GM18526 (cell line): ENCODE measurements around the gene ST7.

Source experiments
- POLR2A ChIP-seq: IDR thresholded peaks from 3 replicates; pipeline ENCODE4 v1.6.1; 2011; ENCODE audit not compliant: insufficient read length; ENCODE audit errors: extremely low read depth

The ST7 gene

DNA sequence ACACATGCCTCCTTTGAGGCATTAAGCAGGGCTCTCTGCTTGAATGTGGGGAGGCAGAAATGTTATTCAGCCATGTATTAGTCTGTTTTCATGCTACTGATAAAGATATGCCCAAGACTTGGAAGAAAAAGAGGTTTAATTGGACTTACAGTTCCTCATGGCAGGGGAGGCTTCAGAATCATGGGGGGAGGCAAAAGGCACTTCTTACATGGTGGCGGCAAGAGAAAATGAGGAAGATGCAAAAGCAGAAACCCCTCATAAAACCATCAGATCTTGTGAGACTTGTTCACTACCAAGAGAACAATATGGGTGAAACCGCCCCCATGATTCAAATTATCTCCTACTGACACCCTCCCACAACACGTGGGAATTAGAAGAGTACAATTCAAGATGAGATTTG is 37.9 kb downstream of the ST7 start:
- no peak for TF ChIP-seq POLR2A

DNA sequence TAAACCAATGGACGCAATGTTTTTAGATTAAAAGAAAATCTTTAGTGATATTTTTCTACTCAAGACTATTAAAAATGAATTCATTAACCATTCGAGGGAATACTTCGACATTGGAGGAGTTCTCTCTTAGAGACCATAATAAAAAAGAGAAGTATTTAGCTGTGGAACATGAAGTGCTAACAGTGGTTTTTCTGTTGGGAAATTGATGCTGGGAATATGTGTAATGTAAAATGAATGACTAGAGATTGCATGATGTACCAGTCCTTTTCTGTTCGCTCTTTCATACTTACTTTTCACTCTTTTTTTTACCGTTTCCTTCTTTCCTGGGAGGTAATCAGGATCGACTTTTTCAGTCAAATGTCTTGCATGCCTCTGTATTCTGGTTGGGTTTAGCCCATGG is 41.3 kb downstream of the ST7 start:
- no peak for TF ChIP-seq POLR2A

DNA sequence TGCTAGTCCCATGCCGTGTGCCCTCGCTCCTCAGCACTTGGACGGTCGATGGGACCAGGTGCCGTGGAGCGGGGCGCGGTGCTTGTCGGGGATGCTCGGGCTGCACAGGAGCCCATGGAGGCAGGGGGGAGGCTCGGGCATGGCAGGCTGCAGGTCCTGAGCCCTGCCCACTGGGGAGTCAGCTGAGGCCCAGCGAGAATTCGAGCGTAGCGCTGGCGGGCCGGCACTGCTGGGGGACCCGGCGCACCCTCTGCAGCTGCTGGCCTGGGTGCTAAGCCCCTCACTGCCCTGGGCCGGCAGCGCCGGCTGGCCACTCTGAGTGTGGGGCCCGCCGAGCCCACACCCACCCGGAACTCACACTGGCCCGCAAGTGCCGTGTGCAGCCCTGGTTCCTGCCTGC is 44.7 kb downstream of the ST7 start:
- no peak for TF ChIP-seq POLR2A

DNA sequence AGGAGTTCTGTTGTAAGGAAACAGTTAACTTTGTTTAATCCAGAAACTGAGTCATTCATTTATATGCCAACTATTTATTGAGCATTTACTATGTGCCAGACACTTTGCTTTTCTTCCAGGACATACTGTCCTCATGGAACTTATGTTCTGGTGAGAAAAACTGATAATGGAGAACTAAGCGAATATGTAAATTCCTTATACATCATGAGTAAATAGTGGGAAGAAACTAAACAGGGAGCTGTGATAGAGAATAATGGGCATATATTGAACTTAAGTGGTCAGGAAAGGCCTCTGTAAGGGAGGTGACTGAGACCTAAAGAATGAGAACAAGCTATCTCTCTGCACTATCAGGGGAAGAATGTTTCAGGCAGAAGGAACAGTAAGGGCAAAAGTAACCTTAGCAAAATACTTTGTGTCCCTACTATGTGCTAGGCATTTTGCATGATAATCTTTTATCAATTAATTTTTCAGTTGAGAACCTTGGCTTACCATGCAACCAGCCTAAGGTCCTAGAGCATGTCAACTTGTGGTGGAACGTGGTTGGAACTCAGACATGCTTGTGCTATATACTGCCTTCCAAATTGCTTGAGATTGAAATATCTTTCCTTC is 45.4 kb downstream of the ST7 start:
- no peak for TF ChIP-seq POLR2A

DNA sequence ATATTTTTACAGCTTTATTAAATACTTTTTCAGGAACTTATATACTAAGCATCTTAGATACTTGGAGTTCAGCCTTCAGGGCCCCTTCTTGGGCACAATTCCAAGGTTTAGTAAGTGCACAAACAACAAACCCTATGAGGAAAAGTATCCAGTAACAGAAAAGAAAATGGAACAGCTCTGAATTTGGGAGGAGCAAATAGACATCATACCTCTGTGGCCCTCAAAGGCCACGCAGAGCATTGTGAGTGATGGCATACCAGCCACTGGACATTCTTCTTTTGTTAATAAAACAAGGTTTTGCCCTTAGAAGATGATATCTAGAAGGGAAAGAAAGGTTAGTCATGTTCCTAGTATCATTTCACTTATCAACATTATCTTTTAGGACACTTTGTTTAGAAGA is 46.0 kb downstream of the ST7 start:
- no peak for TF ChIP-seq POLR2A

DNA sequence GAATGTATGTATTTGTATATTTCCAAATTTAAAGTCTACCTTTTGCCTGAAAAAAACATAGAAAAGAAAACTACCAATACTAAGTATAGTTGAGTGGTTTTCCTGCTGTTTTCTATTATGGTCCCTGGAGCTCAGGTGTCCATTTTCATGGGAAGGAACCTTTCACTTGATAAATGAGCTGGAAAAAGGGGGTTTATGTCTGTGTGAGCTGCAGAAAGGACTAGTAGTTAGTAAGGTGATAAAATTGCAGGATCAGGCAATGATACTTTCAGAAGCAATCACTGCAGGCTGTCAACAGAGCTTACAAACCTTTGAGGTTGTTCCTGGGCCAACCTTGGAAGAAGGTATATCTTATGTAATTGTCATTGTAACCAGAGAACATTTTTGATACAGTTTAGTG is 48.0 kb downstream of the ST7 start:
- TF ChIP-seq POLR2A, result no peak

DNA sequence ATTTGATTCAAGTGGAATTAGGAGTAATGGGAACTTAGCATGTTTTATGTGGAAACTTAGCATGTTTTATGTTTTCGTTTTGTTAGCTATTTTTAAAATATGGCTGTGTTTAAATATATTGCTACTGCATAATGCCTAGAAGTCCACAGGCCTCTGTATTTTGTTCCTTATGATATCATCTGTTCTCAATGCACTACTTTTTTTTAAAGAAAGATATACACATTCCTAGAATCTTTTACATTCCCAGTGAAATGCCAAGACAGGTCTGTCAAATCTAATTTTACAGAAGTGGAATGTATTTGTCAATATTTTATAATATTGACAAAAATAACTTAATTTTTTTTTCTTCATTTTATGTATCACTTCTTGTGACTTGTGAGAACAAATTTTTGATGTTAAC is 51.6 kb downstream of the ST7 start:
- TF ChIP-seq POLR2A, result no peak

DNA sequence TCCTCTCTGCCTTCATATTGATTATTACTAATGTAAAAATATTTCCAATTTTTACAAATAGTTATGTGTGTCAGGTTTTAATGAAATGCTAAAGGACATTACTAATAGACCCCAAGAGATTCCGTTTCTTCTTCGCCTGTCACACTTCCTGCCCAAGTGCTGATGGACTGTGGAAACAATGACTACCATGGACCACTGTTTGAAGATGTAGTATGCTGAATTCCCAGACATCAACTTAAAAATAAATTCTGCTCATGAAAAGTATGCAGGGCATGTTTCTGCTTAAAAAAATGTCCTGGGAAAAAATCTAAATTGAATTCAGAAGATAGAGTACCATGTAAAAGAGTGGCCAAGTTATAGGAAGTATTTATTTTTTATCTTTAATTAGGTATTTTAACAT is 52.1 kb downstream of the ST7 start:
- TF ChIP-seq POLR2A, result no peak

DNA sequence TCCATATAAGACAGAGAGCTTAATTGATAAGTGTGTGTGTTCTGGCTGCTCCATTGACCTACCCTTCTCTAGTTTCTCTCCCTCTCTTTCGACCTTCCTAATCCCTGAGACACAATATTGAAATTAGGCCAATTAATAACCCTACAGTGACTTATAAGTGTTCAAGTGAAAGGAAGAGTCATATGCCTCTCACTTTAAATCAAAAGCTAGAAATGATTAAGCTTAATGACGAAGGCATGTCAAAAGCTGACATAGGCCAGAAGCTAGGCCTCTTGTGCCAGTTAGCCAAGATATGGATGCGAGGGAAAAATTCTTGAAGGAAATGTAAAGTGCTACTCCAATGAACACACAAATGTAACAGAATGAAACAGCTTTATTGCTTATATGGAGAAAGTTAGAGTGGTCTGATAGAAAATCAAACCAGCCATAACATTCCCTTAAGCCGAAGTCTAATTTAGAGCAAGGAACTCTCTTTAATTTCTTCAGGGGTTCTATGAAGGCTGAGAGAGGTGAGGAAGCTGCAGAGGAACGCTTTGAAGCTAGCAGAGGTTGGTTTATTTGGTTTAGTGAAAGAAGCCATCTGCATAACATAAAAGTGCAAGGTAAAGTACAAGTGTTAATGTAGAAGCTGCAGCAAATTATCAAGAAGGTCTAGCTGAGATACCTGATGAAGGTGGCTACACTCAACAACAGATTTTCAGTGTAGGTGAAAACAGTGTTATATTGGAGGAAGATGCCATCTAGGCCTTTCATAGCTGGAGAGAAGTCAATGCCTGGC is 53.8 kb downstream of the ST7 start:
- TF ChIP-seq POLR2A, result no peak

DNA sequence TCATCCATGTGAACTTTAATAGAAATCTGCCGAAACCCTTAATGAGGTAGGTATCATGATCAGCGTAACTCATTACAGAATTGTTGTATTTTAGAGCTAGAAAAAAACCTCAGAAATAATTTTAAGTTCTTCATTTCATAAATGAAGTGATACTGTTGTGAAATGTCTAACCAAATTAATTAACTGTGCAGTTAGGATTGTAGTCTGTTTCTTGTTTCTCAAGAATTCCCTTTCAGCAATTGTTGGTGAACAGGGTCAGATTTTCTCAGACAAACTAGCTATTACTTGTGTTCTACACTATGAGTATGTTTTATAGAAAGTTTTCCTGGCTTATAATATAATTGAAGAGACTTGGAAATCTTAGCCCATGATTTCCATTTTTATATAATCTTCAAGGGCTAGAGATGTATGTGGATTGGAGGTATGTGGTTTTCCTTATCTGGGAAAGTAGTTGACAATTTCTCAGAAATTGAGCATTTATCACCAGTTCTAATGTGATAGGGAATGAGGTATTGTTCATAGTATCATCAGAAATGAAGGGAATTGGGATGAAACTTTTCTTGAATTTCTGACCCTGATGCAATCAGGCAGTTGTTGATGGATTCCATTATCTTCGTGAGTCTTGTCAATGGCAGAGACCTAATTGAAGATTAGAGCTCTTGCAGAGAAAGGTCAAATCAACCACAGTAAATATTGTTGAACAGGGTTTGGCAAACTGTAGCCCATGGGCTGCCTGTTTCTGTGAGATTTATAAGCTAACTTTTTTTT is 55.0 kb downstream of the ST7 start:
- no peak for TF ChIP-seq POLR2A

DNA sequence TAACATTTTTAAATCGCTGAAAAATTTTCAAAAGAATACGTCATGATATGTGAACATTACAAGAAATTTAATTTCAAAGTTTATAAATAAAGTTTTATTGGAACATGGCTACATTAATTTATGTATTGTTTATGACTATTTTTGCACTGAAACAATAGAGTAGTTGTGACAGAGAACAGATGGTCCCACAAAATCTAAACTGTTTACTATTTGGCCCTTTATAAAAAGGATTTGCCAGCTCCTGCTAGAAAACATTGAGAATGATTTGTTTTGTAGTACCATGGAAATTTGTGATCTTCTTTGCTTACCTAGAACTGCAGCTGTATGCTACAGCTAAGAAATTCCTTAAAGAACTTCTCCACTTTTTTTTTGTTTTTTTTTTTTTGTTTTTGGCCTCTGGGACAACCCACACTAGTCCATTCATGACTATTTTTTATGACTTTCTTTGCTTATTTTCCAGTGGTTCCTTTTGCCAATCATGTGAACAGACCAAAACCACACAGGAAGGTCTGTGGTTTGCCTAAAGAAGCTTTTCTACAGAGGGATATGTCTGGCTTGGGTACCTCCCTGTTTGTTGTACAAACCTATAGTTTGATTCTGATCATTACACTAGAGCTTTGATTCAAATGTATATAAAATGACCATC is 55.7 kb downstream of the ST7 start:
- no peak for TF ChIP-seq POLR2A

DNA sequence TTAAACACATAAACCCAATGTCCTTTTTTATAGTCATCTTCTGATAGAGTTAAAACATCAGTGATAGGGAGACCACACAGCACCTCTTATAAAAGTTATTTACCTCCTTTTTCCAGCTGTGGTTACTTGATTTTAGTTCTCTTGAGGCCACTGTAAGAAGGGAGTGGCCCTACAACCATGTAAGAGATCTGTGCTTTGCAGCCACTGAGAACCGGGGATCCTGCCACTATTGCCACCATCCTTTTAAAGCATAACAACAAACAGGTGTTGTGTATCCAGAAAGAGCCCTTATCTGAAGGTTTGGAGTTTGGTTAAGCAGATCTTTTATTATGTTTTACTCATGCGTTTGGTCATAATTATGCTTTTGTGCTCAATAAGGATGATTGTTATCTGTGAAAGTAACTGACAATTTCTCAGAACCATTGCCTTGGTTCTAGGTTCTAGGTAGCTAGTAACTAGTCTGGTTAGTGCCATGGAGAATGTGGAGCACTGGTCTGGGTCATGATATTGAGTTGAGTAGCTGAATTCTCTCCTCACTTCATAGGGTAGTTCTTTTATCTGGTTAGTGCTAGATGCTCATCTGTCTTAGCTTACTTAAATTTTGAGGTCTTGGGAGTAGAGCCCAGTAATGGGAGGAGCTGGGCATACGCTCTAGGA is 56.5 kb downstream of the ST7 start:
- no peak for TF ChIP-seq POLR2A

DNA sequence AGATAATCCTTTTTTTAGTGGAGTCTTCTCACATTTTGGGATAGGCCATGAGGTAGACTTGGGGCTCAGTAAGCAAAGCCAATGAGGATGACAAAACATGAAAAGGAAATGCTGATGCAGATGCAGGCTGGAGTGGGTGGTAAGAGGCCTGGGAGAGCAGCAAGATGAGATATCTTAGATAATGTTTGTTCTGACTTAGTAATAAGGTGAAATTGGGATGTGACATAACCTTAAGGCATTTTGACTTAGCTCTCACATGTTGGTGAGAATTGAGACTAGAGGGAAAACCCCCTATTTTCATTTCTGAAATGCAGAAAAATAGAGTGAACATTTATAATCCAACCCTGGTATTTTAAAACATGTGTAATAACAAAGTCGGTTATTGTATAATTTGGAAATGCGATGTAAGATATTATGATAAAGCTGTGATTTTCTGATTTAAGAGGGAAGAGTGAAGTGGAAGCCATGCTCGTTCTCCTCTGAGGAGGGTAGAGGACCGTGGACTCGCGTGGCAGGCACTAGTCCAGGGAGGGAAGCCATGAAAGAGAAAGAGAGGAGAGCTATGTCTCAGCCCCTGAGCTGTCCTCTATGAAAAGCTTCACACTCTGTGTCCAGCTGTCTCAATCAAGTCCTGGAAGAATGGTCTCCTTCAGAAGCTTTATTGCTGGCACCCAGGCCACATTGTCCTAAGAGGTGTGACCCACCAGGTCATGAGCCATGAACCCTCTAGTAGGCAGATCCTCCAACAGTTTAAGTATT is 57.3 kb downstream of the ST7 start:
- TF ChIP-seq POLR2A, result no peak

DNA sequence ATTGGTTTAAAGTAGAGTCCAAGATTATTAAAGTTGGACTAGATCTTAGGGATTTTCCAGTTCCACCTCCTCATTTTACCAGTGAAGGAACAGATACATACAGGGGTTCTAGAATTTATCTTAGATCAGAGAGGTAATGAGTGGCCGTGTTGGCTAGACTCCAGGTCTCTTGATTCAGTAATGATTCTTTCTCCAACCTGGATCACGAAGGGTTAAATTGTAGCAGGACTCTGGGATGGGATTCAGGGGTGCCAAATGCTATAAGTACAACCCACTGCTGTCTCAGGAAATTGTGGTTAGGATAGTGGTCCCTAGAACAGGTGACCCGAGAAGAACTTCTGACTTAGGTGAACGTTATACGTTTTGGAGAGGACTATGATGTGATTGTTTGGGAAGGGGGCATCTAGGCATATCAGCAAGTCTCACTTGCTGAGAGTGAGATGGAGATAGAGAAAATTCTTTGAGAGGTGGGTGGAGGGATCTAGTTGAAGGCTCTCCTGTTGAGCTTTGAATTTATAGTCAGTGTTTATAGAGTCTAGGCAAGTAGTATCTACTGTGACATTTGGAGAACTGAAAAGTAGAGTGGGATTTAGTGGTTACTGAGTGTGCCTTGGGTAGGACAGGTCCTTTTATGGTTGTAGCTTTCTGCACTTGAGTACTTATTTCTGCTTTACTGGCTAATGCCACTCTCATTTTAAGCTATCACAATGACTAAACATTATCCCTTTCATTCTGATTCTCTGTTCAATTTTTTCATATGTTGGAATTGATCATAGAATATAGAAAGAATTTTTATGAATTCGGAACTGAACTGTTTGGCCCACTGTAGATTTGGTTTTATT is 58.3 kb downstream of the ST7 start:
- TF ChIP-seq POLR2A, result no peak
